GM19324 (cell line): ENCODE measurements around the gene PEAR1.
"Not testable (repeated sequence)": the region's sequence is repeated elsewhere in the genome, so short reads cannot be mapped to it uniquely, and the experiment has no call there.

Experiments
- ATAC-seq: cut with Tn5 transposase; IDR thresholded peaks from one replicate; pipeline ENCODE4 v1.9.1; 2021; ENCODE audit warnings: mild to moderate bottlenecking, moderate library complexity; ENCODE audit not compliant: unreplicated experiment, low FRiP score

Gene PEAR1

DNA sequence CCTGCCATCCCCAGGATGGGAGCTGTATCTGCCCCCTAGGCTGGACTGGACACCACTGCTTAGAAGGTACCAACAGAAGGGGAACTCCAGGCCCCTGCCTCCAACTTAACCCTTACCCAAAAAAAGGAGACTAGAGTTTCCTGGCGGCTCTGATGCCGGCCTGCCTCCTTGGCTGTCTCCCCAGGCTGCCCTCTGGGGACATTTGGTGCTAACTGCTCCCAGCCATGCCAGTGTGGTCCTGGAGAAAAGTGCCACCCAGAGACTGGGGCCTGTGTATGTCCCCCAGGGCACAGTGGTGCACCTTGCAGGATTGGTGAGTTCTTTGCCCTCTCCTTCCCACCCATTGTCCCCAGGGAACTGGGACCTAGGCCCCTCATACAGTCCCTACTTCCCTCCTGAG lies 18.8 kb downstream of the PEAR1 start:
- no peak for ATAC-seq

DNA sequence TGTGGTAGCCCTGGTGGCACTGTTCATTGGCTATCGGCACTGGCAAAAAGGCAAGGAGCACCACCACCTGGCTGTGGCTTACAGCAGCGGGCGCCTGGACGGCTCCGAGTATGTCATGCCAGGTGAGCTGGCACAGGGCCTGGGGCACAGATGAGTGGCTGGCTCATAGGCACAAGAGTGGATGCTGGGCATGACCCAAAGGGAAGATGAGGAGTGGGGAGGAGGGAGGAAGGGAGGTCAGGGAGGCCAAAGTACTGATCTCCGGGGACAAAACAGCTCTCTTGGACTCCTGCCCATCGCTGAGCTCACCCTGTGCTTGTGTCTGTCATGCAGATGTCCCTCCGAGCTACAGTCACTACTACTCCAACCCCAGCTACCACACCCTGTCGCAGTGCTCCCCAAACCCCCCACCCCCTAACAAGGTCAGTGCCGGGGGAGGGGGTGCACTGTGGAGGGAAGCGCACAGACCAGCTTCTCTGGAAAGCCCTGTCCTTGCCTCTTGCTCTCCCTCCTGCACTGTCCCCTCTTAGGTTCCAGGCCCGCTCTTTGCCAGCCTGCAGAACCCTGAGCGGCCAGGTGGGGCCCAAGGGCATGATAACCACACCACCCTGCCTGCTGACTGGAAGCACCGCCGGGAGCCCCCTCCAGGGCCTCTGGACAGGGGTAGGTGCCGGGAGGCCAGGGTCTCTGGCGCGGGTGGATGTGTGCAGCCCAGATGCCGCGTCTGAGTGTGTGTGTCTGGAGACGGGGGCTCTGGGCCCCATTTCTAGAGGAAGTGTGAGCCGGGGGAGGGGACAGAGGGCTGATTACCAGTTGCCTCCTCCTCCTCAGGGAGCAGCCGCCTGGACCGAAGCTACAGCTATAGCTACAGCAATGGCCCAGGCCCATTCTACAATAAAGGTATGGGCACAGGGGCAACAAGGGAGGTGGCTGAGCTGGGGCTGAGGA lies 19.6 kb downstream of the PEAR1 start:
- no peak for ATAC-seq

DNA sequence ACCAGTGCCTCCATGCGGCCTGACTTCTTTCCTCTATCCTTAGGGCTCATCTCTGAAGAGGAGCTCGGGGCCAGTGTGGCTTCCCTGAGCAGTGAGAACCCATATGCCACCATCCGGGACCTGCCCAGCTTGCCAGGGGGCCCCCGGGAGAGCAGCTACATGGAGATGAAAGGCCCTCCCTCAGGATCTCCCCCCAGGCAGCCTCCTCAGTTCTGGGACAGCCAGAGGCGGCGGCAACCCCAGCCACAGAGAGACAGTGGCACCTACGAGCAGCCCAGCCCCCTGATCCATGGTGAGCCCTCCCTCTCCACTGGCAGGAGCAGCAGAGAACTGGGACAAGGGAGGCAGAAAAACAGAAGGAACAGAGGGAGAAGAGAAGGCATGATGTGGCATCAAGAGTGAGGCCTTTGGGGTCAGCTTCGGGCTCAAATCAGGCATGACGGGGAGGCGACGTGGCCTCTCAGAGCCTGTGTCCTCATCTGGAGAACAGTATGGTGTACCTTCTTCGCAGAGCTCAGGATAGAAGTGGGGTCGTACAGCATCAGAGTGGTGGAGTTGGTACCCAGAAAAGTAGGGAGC lies 20.4 kb downstream of the PEAR1 start:
- no peak for ATAC-seq

DNA sequence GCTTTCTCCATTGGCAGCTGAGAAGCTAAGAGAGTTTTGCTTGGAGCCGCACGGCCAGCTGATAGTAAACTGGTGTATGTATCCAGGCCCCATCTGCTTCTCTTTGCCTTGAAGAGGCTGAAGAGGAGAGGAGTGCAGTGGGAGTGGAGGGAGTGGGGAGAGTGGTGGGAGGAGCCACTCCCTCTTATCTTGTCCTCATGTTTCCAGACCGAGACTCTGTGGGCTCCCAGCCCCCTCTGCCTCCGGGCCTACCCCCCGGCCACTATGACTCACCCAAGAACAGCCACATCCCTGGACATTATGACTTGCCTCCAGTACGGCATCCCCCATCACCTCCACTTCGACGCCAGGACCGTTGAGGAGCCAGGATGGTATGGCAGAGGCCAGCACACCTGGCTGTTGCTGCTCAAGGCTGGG lies 20.9 kb downstream of the PEAR1 start:
- no peak for ATAC-seq

DNA sequence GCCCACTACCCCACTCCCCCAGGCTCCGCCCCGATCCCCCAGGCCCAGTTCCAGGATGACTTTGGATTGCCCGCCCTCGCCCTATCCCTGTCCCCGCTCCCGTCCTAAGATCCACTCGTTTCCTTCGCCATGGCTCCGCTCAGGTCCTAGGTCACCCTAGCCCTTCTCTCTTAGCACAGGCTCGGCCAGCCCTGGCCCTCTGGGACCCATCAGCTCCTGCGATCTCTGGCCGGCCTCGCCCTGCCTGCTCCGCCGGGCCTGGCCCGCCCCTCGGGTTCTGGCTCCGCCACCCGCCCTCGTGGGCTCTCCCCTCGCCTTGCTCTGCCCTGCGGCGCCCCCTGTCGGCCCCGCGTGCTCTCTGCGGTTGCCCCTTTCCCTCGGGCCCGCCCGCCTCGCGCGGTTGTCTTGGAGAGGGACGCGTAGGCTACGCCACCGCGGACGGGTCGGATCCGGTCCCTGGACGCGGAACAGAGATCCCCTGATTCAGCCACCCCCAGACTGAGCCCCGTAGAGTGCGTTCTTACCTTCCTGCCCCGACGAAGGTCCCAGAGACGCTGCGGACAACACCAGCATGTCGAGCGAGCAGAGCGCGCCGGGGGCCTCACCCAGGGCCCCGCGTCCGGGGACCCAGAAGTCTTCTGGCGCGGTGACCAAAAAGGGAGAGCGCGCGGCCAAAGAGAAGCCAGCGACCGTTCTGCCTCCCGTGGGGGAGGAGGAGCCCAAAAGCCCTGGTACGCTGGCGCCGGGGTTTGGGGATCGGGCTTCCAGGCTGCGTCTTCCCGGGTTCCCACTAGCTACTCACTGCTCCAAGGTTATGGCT lies 26.9 kb downstream of the PEAR1 start, which contains the start of gene LRRC71:
TSS of gene LRRC71 (plus strand) at position 400 of the 820 bp plus-strand sequence. CDS start at position 572, 172 bp downstream.
- no peak for ATAC-seq

DNA sequence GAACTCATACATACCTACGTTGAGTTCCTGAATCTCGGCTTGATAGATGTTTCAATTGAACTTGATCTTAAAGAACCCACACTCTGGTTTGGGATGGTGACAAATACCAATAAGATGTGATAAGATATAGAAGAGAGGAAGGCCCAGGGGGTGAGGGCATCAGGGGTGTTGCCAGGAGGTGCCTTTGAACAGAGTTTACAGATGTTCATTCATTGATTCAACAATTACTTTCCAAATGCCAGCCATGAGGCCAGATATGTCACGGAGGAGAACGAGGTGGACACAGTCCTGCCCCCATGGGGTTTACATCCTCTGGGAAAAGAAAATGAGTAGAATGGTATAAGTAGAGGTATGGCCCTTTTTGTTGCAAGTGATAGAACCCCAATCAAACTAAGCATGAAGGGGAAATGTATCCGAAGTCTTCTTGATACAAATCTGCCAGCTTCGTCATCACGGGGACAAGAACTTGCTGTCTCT lies 27.6 kb downstream of the PEAR1 start:
- no peak for ATAC-seq

DNA sequence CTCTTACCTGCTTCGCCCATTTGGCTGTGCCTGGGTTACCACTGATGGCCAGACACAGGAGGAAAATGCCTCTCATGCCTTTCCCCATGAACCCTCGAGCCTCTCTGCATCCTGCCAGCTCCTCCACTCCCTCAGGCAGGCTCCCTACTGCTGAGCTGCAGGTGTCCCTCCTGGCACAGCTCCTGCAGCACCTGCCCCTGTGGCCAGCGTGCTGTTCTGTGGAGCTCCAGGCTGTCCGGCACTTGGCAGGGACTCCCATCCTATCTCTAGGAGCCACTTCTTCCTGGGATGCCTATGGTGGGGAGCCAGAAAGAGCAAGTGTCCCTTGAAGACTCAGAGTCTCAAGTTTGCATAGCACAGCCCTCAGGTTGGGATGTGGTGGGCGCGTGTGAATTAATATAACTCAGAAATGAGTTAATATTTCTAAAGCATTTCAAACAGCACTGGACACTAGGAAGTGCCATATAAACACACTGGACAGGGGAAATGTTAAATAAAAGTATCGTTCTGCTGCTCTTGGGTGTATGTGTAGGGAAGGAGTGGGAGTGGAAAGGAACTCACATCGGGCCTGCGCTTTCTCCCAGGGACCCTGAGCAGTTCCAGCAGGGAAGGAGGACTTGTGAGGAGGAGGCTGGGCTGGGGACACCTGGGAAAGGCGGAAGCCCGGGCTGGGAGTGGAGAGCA lies 29.6 kb downstream of the PEAR1 start:
- no peak for ATAC-seq

DNA sequence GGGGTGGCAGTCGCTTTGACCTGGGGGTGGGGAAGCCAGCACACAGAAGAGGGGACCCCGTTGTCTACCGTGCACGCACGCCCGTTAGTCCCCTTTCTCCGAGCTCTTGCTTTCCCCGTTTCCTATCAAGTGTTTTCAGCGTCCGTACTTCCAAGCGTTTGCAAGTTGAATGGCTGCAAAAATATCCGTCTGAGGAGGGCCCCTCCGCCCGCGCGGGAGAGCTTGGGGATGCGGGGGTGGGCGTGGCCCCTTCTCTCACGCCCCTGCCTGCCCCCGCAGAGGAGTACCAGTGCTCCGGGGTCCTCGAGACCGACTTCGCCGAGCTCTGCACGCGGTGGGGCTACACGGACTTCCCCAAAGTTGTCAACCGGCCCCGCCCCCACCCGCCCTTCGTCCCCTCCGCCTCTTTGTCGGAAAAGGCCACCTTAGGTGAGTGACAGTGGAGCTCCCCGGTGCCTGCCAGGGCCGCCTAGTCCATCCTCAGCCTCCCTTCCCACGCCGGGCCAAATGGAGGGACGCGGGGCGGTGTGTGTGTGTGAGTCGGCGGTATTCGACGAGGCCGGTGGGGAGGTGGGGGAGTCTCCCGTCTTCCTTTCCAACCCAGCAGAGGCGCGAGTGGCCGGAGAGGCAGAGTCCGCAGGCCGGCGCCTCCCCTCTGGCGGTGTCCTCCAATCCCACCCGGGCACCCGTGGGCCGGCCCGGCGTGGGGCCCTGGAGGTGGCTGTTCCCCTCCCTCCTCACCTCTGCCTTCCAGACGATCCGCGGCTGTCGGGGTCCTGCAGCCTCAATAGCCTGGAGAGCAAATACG lies 30.4 kb downstream of the PEAR1 start:
- no peak for ATAC-seq

DNA sequence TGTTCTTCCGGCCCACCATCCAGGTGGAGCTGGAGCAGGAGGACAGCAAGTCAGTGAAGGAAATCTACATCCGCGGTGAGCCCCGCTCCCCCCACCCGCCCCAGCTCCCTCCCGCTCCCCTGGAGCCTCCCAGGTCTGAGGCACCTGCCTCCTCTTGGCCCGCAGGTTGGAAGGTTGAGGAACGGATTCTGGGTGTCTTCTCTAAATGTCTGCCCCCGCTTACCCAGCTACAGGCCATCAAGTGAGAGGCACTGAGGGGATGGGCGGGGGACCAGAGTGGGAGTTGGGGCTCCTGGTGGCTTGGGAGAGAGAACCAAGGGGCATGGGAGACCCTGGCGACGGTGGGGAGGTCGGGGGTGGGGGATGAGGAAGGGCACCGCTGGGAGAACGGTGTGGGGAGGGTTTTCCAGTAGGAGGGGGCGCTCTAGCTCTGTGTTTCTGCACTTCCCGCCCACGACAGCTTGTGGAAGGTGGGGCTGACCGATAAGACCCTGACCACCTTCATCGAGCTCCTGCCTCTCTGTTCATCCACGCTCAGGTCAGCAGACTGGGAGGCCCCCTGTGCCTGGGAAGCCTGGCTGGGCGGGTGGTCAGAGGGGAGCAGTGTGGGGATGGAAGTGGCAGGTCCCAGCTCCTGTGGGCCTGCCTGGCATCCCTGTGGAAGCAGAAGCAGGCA lies 31.1 kb downstream of the PEAR1 start:
- ATAC-seq: no peak

DNA sequence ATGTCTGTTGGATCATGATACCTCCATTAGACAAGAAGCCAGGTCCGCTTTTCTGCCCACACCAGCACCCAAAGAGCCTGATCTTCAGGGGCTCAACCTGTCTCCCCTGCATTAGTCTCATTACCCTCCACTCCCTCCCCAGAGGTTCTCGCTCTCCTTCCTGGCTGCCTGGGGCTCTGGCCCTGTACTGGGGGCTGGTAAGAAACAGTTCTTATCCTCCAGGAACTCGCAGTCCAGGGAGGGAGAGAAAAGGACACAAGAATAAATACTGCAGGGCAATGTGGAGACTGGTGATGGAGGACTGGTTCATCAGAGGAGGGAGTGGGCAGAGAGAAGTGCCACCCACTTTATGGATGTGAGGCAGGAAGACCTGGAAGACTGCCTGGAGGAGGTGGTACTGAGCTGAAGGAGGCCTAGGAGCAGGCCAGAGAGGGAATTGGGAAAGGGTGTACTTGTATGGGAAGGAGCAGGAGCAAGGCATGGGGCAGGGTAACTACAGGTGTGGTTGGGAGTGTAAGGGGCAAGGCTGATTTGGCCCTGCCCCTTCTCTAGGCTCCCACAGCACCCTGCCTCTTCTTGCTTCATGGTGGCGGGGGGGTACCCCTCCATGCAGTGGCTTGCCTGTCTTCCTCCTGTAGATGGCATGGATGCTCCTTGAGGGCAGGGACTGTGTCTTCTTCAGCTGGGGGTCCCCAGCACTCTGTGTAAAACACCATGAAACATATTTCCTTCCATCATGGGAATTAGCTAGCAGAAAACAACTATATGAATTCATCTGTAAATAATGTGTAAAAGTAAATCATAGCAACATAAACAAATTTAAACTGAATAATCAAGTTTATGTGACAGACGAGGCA lies 31.9 kb downstream of the PEAR1 start:
- ATAC-seq: no peak

DNA sequence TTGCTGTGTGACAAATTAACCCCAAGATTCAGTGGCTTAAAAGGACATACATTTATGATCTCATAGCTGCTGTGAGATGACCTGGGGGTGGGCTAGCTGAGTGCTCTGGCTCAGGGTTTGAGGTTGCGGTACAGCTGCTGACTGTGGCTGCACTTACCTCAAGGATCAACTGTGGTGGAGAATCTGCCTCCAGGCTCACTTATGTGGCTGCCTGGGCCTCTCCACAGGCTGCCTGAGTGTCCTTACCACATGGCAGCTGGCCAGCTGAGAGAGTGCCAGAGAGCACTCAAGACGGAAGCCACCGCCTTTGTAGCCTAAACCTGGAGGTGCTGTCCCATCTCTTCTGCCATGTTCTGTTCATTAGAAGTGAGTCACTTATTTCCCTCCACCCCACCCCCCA lies 32.7 kb downstream of the PEAR1 start:
- no peak for ATAC-seq

DNA sequence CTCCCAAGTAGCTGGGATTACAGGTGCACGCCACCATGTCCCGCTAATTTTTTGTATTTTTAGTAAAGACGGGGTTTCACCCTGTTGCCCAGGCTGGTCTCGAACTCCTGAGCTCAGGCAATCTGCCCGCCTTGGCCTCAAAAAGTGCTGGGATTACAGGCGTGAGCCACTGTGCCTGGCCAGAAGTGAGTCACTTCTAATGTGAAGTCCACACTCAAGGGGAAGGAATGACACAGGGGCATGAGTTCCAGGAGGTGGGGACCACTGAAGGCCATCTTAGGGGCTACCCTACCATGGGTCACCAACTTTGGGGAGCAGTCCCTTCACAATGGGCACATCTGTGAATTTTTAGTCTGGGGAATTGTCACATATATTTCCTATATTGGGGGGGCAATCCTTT lies 33.2 kb downstream of the PEAR1 start:
- not testable (repeated sequence) for ATAC-seq

DNA sequence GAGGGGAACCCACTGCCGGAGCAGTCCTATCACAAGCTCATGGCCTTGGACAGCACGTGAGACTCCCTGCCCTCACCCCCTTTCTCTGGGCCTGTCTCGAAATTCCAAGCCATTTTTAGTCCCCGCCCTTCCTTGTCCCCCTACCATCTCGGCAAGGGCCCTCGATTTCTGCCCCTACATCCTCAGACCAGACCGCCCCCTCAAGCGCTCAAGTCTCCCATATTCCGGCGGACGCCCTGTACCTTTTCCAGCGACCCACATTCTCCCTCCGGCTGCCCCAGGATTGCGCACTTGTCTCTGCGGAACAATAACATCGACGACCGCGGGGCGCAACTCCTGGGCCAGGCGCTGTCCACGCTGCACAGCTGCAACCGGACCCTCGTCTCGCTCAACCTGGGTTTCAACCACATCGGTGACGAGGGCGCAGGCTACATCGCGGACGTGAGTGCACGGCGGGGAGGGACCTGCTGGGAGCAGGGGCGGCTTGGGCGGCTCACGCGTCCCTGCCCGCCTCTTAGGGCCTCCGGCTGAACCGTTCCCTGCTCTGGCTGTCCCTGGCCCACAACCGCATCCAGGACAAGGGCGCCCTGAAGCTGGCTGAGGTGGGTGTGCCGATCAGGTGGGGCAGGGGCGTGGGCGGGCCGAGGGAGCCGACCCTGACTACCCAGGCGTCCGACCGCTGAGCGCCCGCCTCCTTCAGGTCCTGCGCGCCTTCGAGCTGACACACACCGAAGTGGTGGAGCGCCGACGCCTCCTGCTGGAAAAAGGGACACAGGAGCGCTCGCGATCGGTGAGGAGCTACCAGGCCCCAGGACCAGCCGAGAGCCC lies 33.9 kb downstream of the PEAR1 start:
- ATAC-seq: no peak

DNA sequence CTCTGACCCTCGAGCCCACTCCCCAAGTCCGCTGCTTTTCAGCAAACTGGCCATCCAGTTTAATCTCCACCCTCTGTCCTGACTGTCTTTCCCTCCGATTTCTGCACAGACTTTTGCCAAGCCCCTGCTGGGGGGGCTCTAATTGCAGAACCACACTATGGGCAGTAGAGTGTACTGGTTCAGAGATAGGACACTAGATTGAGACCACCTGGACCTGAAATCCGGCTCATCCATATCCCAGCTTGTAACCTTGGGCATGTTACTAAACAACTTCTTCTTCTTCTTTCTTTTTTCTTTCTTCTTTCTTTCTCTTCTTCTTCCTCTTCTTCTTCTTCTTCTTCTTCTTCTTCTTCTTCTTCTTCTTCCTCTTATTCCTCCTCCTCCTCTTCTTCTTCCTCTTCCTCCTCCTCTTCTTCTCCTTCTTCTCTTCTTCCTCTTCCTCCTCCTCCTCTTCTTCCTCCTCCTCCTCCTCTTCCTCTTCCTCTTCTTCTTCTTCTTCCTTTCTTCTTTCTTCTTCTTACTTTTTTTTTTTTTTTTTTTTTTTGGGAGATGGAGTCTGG lies 34.6 kb downstream of the PEAR1 start:
- ATAC-seq: no peak

DNA sequence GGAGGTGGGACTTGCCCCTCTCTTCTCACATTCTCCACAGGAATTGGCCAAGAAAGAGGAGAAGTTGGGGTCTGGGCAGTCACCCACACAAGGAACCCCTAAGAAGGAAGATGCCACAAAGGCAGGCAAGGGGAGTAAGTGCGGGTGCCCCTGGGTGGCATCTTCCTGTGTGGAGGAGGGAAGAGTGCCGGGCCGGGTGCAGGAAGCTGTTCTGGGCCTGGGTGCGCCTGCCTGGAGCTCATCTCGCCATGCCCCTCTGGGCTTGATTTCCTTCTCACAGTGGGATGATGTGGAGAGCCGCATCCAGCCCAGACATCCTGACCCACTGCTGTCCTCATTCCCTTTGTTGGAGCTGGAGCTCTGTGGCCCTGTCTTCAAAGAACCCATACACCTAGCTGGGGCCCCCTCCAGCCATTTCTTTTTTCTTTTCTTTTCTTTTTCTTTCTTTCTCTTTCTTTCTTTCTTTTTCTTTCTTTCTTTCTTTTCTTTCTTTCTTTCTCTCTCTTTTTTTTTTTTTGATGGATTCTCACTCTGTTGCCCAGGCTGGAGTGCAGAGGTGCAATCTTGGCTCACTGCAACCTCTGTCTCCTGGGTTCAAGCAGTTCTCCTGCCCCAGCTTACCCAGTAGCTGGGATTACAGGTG lies 36.2 kb downstream of the PEAR1 start:
- no peak for ATAC-seq

DNA sequence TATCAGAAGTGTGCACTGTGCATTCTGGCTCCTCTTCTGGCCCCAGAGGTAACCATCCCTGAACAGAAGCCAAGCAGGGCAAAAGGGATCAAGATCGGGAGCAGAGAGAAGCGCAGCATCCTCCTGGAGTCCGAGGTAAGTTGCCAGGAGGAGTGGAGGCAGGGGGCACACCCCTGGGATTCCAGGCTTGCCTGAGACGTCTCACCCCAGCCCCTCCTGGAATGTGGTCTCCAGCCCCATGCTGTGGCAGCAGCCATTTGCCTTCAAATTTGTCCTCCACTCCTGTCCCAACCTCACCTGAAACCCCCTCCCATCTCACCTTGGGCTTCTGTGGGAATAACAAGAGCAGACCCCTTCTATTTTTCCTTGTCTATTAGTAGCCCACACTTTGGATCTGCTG lies 37.0 kb downstream of the PEAR1 start:
- no peak for ATAC-seq
